HG03342 (cell line): ENCODE data around the gene SLC44A1.

Source experiments
- ATAC-seq: cut with Tn5 transposase; IDR thresholded peaks from one replicate; pipeline ENCODE4 v1.9.1; 2021; ENCODE audit warnings: mild to moderate bottlenecking, moderate library complexity; ENCODE audit not compliant: unreplicated experiment

Gene SLC44A1

GRCh38 chr9:105376893-105377292 lies 132.4 kb downstream of the SLC44A1 start:
- no peak for ATAC-seq

GRCh38 chr9:105385381-105385985 lies 141.0 kb downstream of the SLC44A1 start:
- peak; percentile 98 for ATAC-seq

GRCh38 chr9:105389796-105390195 lies 145.3 kb downstream of the SLC44A1 start:
- ATAC-seq = no peak

- ATAC-seq = no peak
Measured at GRCh38 chr9:105390871-105391270, 146.4 kb downstream of the SLC44A1 start.

- no peak for ATAC-seq
Measured at GRCh38 chr9:105391288-105391687, 146.8 kb downstream of the SLC44A1 start.

GRCh38 chr9:105392531-105392930 lies 148.1 kb downstream of the SLC44A1 start:
- no peak for ATAC-seq

- ATAC-seq = no peak
Measured at GRCh38 chr9:105393576-105394344, 149.3 kb downstream of the SLC44A1 start.

- ATAC-seq = no peak
Measured at GRCh38 chr9:105396441-105396840, 152.0 kb downstream of the SLC44A1 start.

- no peak for ATAC-seq
Measured at GRCh38 chr9:105396901-105397300, 152.4 kb downstream of the SLC44A1 start.

- ATAC-seq = no peak
Measured at GRCh38 chr9:105399117-105399516, 154.7 kb downstream of the SLC44A1 start.

GRCh38 chr9:105401651-105402050 lies 157.2 kb downstream of the SLC44A1 start:
- ATAC-seq = no peak

- ATAC-seq = no peak
Measured at GRCh38 chr9:105403552-105404248, 159.2 kb downstream of the SLC44A1 start.

- peak; percentile 91 for ATAC-seq
Measured at GRCh38 chr9:105405514-105406131, 161.2 kb downstream of the SLC44A1 start.

- no peak for ATAC-seq
Measured at GRCh38 chr9:105406369-105406768, 161.9 kb downstream of the SLC44A1 start.

- no peak for ATAC-seq
Measured at GRCh38 chr9:105413525-105413924, 169.1 kb downstream of the SLC44A1 start.

- peak; percentile 72 for ATAC-seq
Measured at GRCh38 chr9:105414947-105415661, 170.7 kb downstream of the SLC44A1 start.

- no peak for ATAC-seq
Measured at GRCh38 chr9:105415662-105415980, 171.2 kb downstream of the SLC44A1 start.

- ATAC-seq = peak; percentile 48
Measured at GRCh38 chr9:105416840-105417239, 172.4 kb downstream of the SLC44A1 start.

GRCh38 chr9:105418588-105419500 lies 174.4 kb downstream of the SLC44A1 start:
- ATAC-seq = no peak
